Activated T-helper 1 cell treated with Interleukin-2 at 50 U/mL for 16 hours (primary cell): ENCODE results near the gene DEFB129.
"Not testable (repeated sequence)": the region's sequence is repeated elsewhere in the genome, so short reads cannot be mapped to it uniquely, and the experiment has no call there.

Experiments
- DNase-seq: peaks from one replicate; pipeline ENCODE4 v3.0.0-alpha.2; 2020; ENCODE audit warnings: low read depth

DEFB129 gene

GRCh38 chr20:253447-253846 lies 26.4 kb downstream of the DEFB129 start:
- not testable (repeated sequence) for DNase-seq

DNA sequence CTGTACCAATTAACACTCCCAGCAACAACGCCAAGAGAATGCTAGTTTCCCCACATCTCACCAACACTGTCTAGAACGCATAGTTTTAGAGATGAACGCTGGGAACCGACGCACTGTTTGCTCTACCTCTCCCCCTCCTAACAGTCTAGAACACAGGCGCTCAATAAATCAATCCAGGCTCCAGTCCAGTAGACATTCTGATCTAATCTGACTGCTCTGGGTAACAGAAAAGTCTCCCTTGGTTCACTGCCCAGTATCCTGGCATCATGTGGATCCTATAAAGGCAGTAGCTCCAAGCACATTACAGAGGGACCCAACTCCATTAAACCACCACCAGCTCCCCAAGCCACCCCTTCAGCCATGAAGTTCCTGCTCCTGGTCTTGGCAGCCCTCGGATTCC lies 30.4 kb downstream of the DEFB129 start, which contains the start of gene DEFB132:
DEFB132 (plus strand) TSS at position 306 of the 400 bp plus-strand sequence; CDS start at position 361, 55 bp downstream.
- DNase-seq: no peak

- DNase-seq: no peak
Observed at GRCh38 chr20:258269-258858, 31.3 kb downstream of the DEFB129 start.

GRCh38 chr20:258963-259362 lies 31.9 kb downstream of the DEFB129 start:
- DNase-seq: no peak

- no peak for DNase-seq
Observed at GRCh38 chr20:259981-260380, 32.9 kb downstream of the DEFB129 start.

- DNase-seq: no peak
Observed at GRCh38 chr20:263701-264100, 36.6 kb downstream of the DEFB129 start.

DNA sequence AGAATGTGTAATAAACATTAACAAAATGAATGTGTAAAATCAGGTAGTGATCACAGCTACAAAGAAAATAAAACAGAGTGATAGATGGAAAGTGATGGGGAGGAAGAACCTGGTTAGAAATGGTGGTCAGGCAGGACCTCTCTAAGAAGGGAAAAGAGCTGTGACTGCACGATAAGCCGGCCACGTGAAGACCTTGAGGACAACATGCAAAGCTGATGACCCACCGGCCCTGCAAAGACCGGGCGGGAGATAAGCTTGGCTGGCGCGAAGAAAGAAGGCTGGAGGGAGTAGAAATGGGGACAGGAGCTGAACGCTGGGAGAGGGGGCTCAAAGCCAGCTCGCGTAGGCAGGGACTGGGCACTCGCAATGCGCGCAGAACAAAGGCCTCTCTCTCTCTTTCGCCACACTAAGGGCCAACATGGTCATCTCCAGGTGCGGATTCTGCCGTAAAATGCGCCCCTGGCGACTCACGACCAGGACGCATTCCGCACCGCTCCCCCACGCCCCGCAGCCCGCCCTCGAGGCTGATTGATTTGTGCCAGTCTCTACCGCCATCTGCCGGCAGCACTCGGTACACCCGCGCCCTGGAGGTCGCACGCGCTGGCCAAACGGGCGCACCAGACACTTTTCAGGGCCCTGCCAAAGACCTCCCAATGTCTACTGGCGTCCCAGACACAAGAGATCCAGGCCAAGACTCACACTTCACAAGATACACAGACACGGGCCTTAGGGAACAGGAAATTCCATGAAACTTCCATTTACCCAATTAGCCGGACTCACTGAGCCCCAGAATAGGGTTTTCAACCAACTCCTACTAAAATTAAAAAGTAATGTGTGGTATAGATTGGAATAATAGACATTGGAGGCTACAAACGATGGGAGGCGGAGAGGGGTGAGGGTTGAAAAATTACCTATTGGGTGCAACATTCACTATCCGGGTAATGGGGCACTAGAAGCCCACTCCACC lies 39.8 kb downstream of the DEFB129 start:
- peak; percentile 75 for DNase-seq

GRCh38 chr20:270517-270916 lies 43.5 kb downstream of the DEFB129 start:
- DNase-seq: no peak

DNA sequence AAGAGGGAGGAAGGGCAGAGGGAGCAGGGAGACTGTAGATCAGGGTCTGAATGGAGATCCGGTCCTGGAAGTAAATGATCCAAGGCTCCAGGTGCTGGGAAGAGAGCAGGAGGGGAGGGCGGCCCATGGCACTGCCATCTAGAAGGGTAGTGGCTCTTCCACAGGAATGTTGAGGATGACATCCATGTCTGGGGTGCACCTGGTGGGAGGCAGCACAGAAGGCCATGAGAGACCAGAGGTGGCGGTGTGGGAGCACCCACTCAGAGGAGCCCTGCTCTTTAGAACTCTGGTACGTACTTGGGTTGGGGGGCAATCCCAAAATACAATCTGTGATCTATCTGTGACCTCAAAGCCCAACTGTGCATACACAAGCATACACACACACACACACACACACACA lies 44.0 kb downstream of the DEFB129 start:
- no peak for DNase-seq

DNA sequence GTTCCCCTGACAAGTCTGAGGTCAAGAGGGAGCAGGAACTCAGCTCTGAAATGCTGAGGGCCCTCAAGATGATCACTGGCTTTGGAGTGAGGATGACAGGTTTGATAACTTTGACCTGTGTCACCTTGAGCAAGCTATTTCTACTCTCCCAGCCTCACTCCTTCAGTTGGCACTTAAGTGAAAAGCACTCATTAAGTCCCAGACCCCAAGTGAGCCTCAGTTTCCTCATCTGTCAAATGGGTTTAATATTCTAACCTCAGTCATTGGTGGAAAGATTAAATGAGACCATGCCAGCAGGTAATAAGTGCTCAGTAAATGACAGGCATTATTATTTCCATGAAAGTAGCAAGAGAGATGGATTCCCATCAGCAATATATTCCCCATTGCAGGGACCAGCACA lies 44.5 kb downstream of the DEFB129 start:
- no peak for DNase-seq

DNA sequence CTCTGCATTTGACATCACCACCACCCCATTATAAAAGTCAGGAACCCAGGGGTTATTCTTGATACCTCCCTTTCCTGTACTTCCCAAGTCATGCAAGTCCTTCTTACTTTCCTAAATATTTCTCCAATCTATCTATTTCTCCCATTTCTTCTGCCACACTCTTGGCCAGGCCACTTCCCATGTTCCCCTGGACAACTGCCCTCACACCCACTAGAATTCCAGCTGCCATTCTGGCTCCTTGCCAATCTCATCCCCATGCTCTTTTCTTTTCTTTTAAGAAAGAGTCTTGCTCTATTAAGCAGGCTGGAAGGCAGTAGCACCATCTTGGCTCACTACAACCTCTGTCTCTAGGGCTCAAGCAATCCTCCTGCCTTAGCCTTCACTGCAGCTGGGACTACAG lies 45.7 kb downstream of the DEFB129 start:
- no peak for DNase-seq

DNA sequence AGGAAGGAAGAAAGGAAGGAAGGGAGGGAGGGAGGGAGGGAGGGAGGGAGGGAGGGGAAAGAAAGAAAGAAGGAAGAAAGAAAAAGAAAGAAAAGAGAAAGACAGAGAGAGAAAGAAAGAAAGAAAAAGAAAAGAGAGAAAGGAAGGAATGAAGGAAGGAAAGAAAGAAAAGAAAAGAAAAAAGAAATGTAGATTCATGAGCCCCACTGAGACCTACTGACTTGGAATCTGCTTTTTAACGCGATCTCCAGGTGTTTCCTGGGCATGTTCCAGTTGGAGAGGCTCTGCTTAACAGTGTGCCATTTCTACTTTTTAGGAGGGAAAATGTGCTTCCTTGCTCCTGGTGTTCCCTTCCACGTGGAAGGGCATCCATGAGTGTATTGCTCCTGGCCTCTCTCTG lies 46.8 kb downstream of the DEFB129 start:
- no peak for DNase-seq

DNA sequence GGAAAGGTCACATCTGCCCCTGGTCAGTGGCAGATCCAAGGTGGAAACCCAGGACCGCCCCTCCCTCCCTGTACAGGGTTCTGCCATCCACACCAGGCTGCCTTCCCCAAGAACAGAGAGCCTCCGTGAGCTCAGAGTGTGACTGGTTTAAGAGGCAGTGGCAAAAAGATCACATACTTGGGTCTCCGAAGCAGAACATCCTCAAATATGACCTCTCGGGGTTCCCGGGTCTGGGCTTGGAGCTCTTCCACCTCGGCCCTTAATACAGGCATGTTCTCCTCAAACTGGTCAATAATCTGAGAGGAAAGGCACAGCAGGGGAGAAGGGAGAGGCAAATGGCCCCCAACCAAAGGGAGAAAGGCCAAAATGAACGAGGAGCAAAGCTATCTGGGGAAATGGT lies 48.7 kb downstream of the DEFB129 start:
- no peak for DNase-seq

- DNase-seq: no peak
Observed at GRCh38 chr20:276620-277495, 49.8 kb downstream of the DEFB129 start.

GRCh38 chr20:277496-277781 lies 50.4 kb downstream of the DEFB129 start:
- DNase-seq: no peak

DNA sequence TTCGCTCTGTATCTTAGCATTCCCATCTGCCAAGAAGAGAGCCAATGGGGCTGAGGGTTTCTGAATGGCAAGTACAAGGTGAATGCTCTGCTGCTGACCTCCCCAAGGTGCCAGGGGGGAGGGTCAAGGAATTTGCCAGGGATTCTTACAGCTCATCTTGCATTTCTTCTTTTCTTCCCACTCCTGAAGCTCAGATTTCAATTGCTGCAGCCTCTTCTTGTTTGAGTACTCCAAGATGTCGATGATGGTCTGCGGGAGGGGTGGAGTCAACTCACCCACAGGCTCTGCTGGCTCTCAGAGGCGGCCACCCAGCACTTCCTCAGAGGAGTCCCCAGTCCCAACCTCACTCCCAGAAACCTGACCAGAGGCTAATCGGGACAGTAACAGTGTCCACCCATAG lies 51.1 kb downstream of the DEFB129 start:
- DNase-seq: no peak

- no peak for DNase-seq
Observed at GRCh38 chr20:278607-279571, 51.8 kb downstream of the DEFB129 start.
